ENCODE data around the gene AGAP3. TPM values are rescaled to one million over a fixed set of nuclear protein-coding genes. Genes with fewer than 3 reads are reported as not detected.

AGAP3 gene
- polyA plus RNA-seq, 3 donors = 6.4 to 133 (median 6.8) TPM

DNA sequence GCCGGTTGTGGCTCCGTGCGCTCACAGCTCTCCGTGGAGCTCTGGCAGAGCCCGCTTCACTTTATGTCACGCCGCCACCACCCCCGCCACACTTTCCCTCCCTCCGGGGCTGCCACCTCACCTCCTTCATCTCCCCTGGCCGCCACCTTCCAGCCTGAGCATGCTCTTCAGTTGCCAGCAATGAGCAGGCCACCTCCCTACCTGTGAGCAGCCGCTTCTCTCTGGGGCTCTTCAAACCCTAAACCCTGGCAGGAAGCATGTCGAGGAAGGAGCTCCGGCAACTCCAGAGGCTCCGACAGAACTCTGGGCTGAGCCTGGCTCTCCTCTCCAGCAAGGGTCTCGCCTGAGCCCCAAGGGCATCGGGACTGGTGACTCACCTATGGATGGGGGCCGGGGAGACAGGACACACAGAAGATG, 44.5 kb downstream of the AGAP3 start:
- H3K36me3 ChIP-seq (replicated peaks in 1 of 2; ENCODE audit: control insufficient read depth in 1 of 2, insufficient read depth in 2 of 2, low read length in 2 of 2) = peaks cover 46 to 88% of the 10 kb centered on the region in 2 donors

GRCh38 chr7:151131224-151131591, 44.9 kb downstream of the AGAP3 start:
- Histone ChIP-seq H3K36me3 (replicated peaks in 1 of 2; ENCODE audit: control insufficient read depth in 1 of 2, insufficient read depth in 2 of 2, low read length in 2 of 2) (peaks cover 50 to 93% of the 10 kb centered on the region in 2 donors), H2AFZ (ENCODE audit: insufficient read depth, low read depth, low read length, poor library complexity, severe bottlenecking) (no peak overlapping the region), H4K20me1 (ENCODE audit: insufficient read depth, low read length) (peaks cover 37% of the 10 kb centered on the region), H3K79me2 (ENCODE audit: insufficient read depth, low read length) (no peaks in the 10 kb centered on the region), H3K9ac (ENCODE audit: insufficient read depth, low read length, poor library complexity, severe bottlenecking) (no peak overlapping the region), H3K9me3 (replicated peaks in 1 of 2; ENCODE audit: control insufficient read depth in 1 of 2, insufficient read depth in 1 of 2, low read length in 2 of 2) (no peaks in the 10 kb centered on the region), H3K27ac (ENCODE audit: low read depth in 1 of 2, low read length in 2 of 2) (no peak overlapping the region), H3K27me3 (ENCODE audit: control insufficient read depth in 2 of 2, insufficient read depth in 2 of 2, low read length in 2 of 2) (no peaks in the 10 kb centered on the region), H3K4me1 (ENCODE audit: control insufficient read depth in 1 of 2, insufficient read depth in 2 of 2, low read length in 2 of 2) (no peaks in the 10 kb centered on the region), H3K4me3 (replicated peaks in 1 of 3; ENCODE audit: low read depth in 2 of 3, low read length in 3 of 3) (no peak overlapping the region), H3K4me2 (replicated peaks; ENCODE audit: extremely low read depth, low read length, poor library complexity, severe bottlenecking) (no peak overlapping the region)
- H3K4me3 Mint-ChIP-seq = no peak overlapping the region
- no peaks in the 10 kb centered on the region for H3K4me1 Mint-ChIP-seq
- H3K27me3 Mint-ChIP-seq (ENCODE audit: low read depth in 3 of 3) = peaks cover 0 to 2% (median 0%) of the 10 kb centered on the region in 3 donors
- no peaks in the 10 kb centered on the region for H3K9me3 Mint-ChIP-seq
- no peak for DNase-seq
- over 99% methylated on average over 9 of the region's 13 CpGs for WGBS (ENCODE audit: insufficient coverage)
- TF ChIP-seq, protein P1, sequence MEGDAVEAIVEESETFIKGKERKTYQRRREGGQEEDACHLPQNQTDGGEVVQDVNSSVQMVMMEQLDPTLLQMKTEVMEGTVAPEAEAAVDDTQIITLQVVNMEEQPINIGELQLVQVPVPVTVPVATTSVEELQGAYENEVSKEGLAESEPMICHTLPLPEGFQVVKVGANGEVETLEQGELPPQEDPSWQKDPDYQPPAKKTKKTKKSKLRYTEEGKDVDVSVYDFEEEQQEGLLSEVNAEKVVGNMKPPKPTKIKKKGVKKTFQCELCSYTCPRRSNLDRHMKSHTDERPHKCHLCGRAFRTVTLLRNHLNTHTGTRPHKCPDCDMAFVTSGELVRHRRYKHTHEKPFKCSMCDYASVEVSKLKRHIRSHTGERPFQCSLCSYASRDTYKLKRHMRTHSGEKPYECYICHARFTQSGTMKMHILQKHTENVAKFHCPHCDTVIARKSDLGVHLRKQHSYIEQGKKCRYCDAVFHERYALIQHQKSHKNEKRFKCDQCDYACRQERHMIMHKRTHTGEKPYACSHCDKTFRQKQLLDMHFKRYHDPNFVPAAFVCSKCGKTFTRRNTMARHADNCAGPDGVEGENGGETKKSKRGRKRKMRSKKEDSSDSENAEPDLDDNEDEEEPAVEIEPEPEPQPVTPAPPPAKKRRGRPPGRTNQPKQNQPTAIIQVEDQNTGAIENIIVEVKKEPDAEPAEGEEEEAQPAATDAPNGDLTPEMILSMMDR (IDR thresholded peaks at IDR 0.05) = no peak
- H3K36me3 Mint-ChIP-seq = peaks cover 62 to 76% of the 10 kb centered on the region in 2 donors
- no peak overlapping the region for H3K27ac Mint-ChIP-seq
- intact Hi-C loops (cut with micrococcal nuclease) = no loop called here

More for the DNA sequence above, 44.5 kb downstream of the AGAP3 start:
- Histone ChIP-seq H3K4me1 (ENCODE audit: control insufficient read depth in 1 of 2, insufficient read depth in 2 of 2, low read length in 2 of 2) (no peaks in the 10 kb centered on the region), H3K4me2 (replicated peaks; ENCODE audit: extremely low read depth, low read length, poor library complexity, severe bottlenecking) (no peak overlapping the region), H2AFZ (ENCODE audit: insufficient read depth, low read depth, low read length, poor library complexity, severe bottlenecking) (no peak overlapping the region), H3K9ac (ENCODE audit: insufficient read depth, low read length, poor library complexity, severe bottlenecking) (no peak overlapping the region), H3K4me3 (replicated peaks in 1 of 3; ENCODE audit: low read depth in 2 of 3, low read length in 3 of 3) (no peak overlapping the region), H3K79me2 (ENCODE audit: insufficient read depth, low read length) (no peaks in the 10 kb centered on the region), H3K27ac (ENCODE audit: low read depth in 1 of 2, low read length in 2 of 2) (no peak overlapping the region), H3K9me3 (replicated peaks in 1 of 2; ENCODE audit: control insufficient read depth in 1 of 2, insufficient read depth in 1 of 2, low read length in 2 of 2) (no peaks in the 10 kb centered on the region), H3K27me3 (ENCODE audit: control insufficient read depth in 2 of 2, insufficient read depth in 2 of 2, low read length in 2 of 2) (no peaks in the 10 kb centered on the region), H4K20me1 (ENCODE audit: insufficient read depth, low read length) (peaks cover 37% of the 10 kb centered on the region)
- no peak overlapping the region for H3K27ac Mint-ChIP-seq
- peaks cover 0 to 3% (median 0%) of the 10 kb centered on the region in 3 donors for H3K27me3 Mint-ChIP-seq (ENCODE audit: low read depth in 3 of 3)
- peaks cover 60 to 71% of the 10 kb centered on the region in 2 donors for H3K36me3 Mint-ChIP-seq
- 98% methylated on average over 15 of the region's 17 CpGs for WGBS (ENCODE audit: insufficient coverage)
- TF ChIP-seq, protein P1 (IDR thresholded peaks at IDR 0.05) = no peak
- DNase-seq = no peak
- no peaks in the 10 kb centered on the region for H3K4me1 Mint-ChIP-seq
- intact Hi-C loops (cut with micrococcal nuclease) = no loop called here
- no peak overlapping the region for H3K4me3 Mint-ChIP-seq
- no peaks in the 10 kb centered on the region for H3K9me3 Mint-ChIP-seq

All from CD14-positive monocyte (primary cell).